Esophagus squamous epithelium (tissue), 5 donors: ENCODE measurements around the gene NOL3. TPM values are rescaled to one million over a fixed set of nuclear protein-coding genes. Genes with fewer than 3 reads are reported as not detected.
A peak's percentile ranks its signal among the peaks of the same experiment; 100 is the strongest.
"Not testable (repeated sequence)": the region's sequence is repeated elsewhere in the genome, so short reads cannot be mapped to it uniquely, and the experiment has no call there.

Source experiments
- DNase-seq: peaks from one replicate; lab custom pipeline; 2025; lab: John Stamatoyannopoulos, UW
- H3K27ac ChIP-seq, 4 donors: fragments of 200-600 bp; sonication (generic); one replicate each; pipeline ENCODE4 v1.5.1; 2016 to 2019; ENCODE audit warnings: mild to moderate bottlenecking in 1 of 4
- H3K27me3 ChIP-seq, 4 donors: fragments of 200-600 bp; sonication (generic); 1 replicate in 3 of 4; 2 replicates in 1 of 4; pipeline versions ENCODE4 v1.5.1 to v1.6.0; 2017 to 2021; ENCODE audit warnings: antibody characterized with exemption in 1 of 4
- H3K36me3 ChIP-seq, 3 donors: fragments of 200-600 bp; sonication (generic); one replicate each; pipeline ENCODE4 v1.5.1; 2016 to 2019
- H3K4me1 ChIP-seq, 3 donors: fragments of 200-600 bp; sonication (generic); one replicate each; pipeline ENCODE4 v1.5.1; 2017 to 2019
- H3K4me3 ChIP-seq, 4 donors: fragments of 200-600 bp; sonication (generic); 1 replicate in 3 of 4; 2 replicates in 1 of 4; pipeline ENCODE4 v1.5.1; 2016 to 2019; ENCODE audit warnings: mild to moderate bottlenecking in 2 of 4, moderate library complexity in 1 of 4
- H3K9me3 ChIP-seq, 3 donors: fragments of 200-600 bp; sonication (generic); one replicate each; pipeline ENCODE4 v1.5.1; 2016 to 2019
- POLR2A ChIP-seq, 4 donors: fragments of 450-650 bp; IDR thresholded peaks; one replicate each; pipeline ENCODE4 v1.6.1; 2017; ENCODE audit warnings: antibody characterized with exemption in 4 of 4, mild to moderate bottlenecking in 4 of 4, moderate library complexity in 3 of 4
- WGBS, 2 donors: methylation state at CpG; one replicate each; pipeline ENCODE4 v1.1.5; 2018; 5-methylcytosine and 5-hydroxymethylcytosine counted together
- intact Hi-C: fragments of 100-400 bp; cut with DNase I; formaldehyde crosslinking; loops from one replicate; pipeline ENCODE4 v1.15.0; 2022
- total RNA-seq, 4 donors: library from RNA; depleted of rRNA; stranded (reverse); fragments of >200 nt; gene quantifications; one replicate each; pipeline ENCODE4 v1.1.0, GENCODE V29; 2016
- TF ChIP-seq, protein P1 (sequence below), 6 experiments: fragments of 450-650 bp in 4 of 6; fragments of 200-600 bp in 2 of 6; sonication (generic) in 2 of 6; IDR thresholded peaks; one replicate each; pipeline ENCODE4 v1.5.1; 2016 to 2019; ENCODE audit warnings: antibody characterized with exemption in 6 of 6, mild to moderate bottlenecking in 4 of 6, moderate library complexity in 4 of 6
- donor health status: DM: yes; HTN: yes; CAD: no.

Gene NOL3
- 10 to 100 TPM; 25.1 to 56.1 (median 36.7) TPM for total RNA-seq

- peak in 2 of 4 donors; percentile 38 to 59 for TF ChIP-seq POLR2A (IDR thresholded peaks at IDR 0.05)
- TF ChIP-seq, protein P1, sequence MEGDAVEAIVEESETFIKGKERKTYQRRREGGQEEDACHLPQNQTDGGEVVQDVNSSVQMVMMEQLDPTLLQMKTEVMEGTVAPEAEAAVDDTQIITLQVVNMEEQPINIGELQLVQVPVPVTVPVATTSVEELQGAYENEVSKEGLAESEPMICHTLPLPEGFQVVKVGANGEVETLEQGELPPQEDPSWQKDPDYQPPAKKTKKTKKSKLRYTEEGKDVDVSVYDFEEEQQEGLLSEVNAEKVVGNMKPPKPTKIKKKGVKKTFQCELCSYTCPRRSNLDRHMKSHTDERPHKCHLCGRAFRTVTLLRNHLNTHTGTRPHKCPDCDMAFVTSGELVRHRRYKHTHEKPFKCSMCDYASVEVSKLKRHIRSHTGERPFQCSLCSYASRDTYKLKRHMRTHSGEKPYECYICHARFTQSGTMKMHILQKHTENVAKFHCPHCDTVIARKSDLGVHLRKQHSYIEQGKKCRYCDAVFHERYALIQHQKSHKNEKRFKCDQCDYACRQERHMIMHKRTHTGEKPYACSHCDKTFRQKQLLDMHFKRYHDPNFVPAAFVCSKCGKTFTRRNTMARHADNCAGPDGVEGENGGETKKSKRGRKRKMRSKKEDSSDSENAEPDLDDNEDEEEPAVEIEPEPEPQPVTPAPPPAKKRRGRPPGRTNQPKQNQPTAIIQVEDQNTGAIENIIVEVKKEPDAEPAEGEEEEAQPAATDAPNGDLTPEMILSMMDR (IDR thresholded peaks at IDR 0.05) = no peak
- Histone ChIP-seq H3K27me3 (peaks cover 0 to 16% (median 0%) of the 10 kb centered on the region in 4 donors), H3K4me3 (peak within 1 kb of the TSS; percentile 31 to 68 (median 56)), H3K27ac (peak within 1 kb of the TSS; percentile 93 to 97 (median 97)), H3K36me3 (peaks cover 0 to 12% (median 0%) of the 10 kb centered on the region in 3 donors), H3K4me1 (peaks cover 44 to 78% (median 53%) of the 10 kb centered on the region in 3 donors), H3K9me3 (no peaks in the 10 kb centered on the region)
- DNase-seq = peak; percentile 36
- 4% methylated on average over 9 of the region's 50 CpGs; no CpG with 5 or more reads in 1 of the 2 donors for WGBS, 2 donors
- intact Hi-C loops = no loop called here
Observed at GRCh38 chr16:67170168-67170948, at the start of gene NOL3. NOL3 (plus strand) TSS chr16:67170538.

DNA sequence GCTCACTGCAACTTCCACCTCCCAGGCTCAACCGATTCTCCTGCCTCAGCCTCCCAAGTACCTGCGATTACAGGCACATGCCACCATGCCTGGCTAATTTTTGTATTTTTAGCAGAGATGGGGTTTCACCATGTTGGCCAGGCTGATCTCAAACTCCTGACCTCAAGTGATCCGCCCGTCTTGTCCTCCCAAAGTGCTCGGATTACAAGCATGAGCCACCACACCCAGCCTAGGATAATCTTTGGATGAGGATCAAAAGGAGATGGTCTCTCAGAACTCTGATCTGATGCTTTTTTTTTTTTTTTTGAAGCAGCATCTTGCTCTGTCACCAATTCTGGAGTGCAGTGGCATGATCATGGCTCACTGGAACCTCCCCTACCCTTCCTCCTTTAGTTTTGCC, 47.5 kb upstream of the NOL3 start:
- H3K9me3 ChIP-seq, DNase-seq, H3K27ac ChIP-seq, intact Hi-C loops, H3K27me3 ChIP-seq, H3K4me1 ChIP-seq, H3K4me3 ChIP-seq: not testable (repeated sequence)
- peaks cover 0 to 87% (median 21%) of the 10 kb centered on the region in 3 donors for H3K36me3 ChIP-seq
- 91 to 93% methylated on average over 5 of the region's 5 CpGs for WGBS, 2 donors

DNA sequence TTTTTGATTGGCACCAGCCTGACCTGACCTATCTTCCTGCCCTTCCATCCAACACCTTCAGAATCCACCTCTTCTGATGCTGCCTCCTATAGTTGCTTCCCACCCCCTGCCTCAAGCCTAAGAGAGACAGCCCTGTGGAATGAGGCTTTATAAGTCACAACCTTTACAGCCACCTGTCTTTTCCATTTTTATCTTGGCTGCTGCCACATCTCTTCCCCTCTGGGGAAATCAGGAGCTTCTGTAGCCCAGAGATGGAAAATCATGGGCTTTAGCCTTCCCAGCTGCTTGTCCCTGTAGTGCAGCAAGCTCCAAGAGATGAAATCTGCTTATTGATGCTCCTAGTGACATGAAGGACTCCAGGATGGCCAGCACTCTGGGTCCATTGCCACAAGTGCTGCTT, 41.9 kb upstream of the NOL3 start:
- H3K9me3 ChIP-seq = no peaks in the 10 kb centered on the region
- TF ChIP-seq POLR2A (IDR thresholded peaks at IDR 0.05) = no peak
- TF ChIP-seq, protein P1 (IDR thresholded peaks at IDR 0.05) = no peak
- peaks cover 0 to 99% (median 0%) of the 10 kb centered on the region in 3 donors for H3K36me3 ChIP-seq
- intact Hi-C loops = no loop called here
- H3K4me1 ChIP-seq = no peaks in the 10 kb centered on the region
- H3K4me3 ChIP-seq = no peak overlapping the region
- DNase-seq = no peak
- no peaks in the 10 kb centered on the region for H3K27me3 ChIP-seq
- no peak overlapping the region for H3K27ac ChIP-seq

GRCh38 chr16:67128887-67129286, 41.5 kb upstream of the NOL3 start:
- H3K9me3 ChIP-seq = no peaks in the 10 kb centered on the region
- DNase-seq = no peak
- TF ChIP-seq, protein P1 (IDR thresholded peaks at IDR 0.05) = no peak
- no peak for TF ChIP-seq POLR2A (IDR thresholded peaks at IDR 0.05)
- H3K27me3 ChIP-seq = no peaks in the 10 kb centered on the region
- H3K36me3 ChIP-seq = peaks cover 0 to 99% (median 0%) of the 10 kb centered on the region in 3 donors
- no peaks in the 10 kb centered on the region for H3K4me1 ChIP-seq
- intact Hi-C loops = no loop called here
- no peak overlapping the region for H3K4me3 ChIP-seq
- 93 to 100% methylated on average over 3 of the region's 3 CpGs for WGBS, 2 donors
- H3K27ac ChIP-seq = no peak overlapping the region

DNA sequence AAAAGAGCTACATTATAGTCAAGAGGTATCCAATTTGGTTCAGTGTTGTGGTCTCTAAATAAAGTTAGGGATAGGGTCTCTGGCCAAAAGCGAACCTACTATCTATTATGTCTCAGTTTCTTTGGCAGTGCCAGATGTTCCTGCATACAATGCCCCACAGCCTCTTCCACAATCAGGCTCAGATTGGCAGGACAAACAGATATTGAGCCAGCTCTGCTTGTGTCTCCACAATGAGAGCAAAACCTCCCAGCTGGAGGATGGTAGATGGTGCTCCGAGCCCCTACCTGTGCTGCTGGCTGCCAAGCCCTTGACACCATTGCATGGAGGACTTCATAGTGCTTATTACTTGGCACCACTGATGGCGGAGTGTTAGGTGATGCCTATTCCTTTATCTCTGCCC, 40.9 kb upstream of the NOL3 start:
- TF ChIP-seq, protein P1 (IDR thresholded peaks at IDR 0.05) = no peak
- no peak for TF ChIP-seq POLR2A (IDR thresholded peaks at IDR 0.05)
- WGBS, 2 donors = 90 to 96% methylated on average over 2 to 3 of the region's 3 CpGs
- intact Hi-C loops = no loop called here
- H3K4me3 ChIP-seq = no peak overlapping the region
- peaks cover 0 to 99% (median under 1%) of the 10 kb centered on the region in 3 donors for H3K36me3 ChIP-seq
- H3K9me3 ChIP-seq = no peaks in the 10 kb centered on the region
- no peak overlapping the region for H3K27ac ChIP-seq
- no peak for DNase-seq
- H3K4me1 ChIP-seq = no peaks in the 10 kb centered on the region
- no peaks in the 10 kb centered on the region for H3K27me3 ChIP-seq
